Ovary (tissue), 9 donors: ENCODE data around the gene HIPK4. TPM values are rescaled to one million over a fixed set of nuclear protein-coding genes. Genes with fewer than 3 reads are reported as not detected.
A peak's percentile ranks its signal among the peaks of the same experiment; 100 is the strongest.
"Not testable (repeated sequence)": the region's sequence is repeated elsewhere in the genome, so short reads cannot be mapped to it uniquely, and the experiment has no call there.

Experiments used
- DNase-seq, 5 donors: peaks; one replicate each; pipeline ENCODE4 v3.0.0-alpha.2; 2019 to 2020
- H3K27ac ChIP-seq, 2 donors: fragments of 200-600 bp; one replicate each; pipeline versions ENCODE4 v1.5.1 to v1.8.0; 2019 to 2022
- H3K27me3 ChIP-seq: fragments of 200-600 bp; one replicate; pipeline ENCODE4 v1.8.0; 2022
- H3K36me3 ChIP-seq: fragments of 200-600 bp; sonication (generic); one replicate; pipeline ENCODE4 v1.5.1; 2019
- H3K4me1 ChIP-seq: one replicate; pipeline ENCODE4 v1.8.1; 2013; ENCODE audit warnings: mild to moderate bottlenecking, moderate library complexity; ENCODE audit not compliant: insufficient read depth
- H3K4me3 ChIP-seq: fragments of 200-600 bp; sonication (generic); one replicate; pipeline ENCODE4 v1.5.1; 2017
- H3K9me3 ChIP-seq, 2 donors: fragments of 200-600 bp in 1 of 2; sonication (generic) in 1 of 2; one replicate each; pipeline versions ENCODE4 v1.5.1 to v1.8.1; 2013 to 2019; ENCODE audit warnings: mild to moderate bottlenecking in 1 of 2, moderate library complexity in 1 of 2
- CTCF ChIP-seq, 3 donors: fragments of 450-650 bp in 2 of 3; fragments of 200-600 bp in 1 of 3; IDR thresholded peaks; one replicate each; pipeline versions ENCODE4 v1.5.1 to v1.8.0; 2016 to 2022; ENCODE audit warnings: antibody characterized with exemption in 3 of 3, mild to moderate bottlenecking in 1 of 3
- EP300 ChIP-seq: sonication (generic); formaldehyde crosslinking; IDR thresholded peaks from one replicate; pipeline ENCODE4 v1.6.1; 2017; ENCODE audit warnings: antibody characterized with exemption
- POLR2A ChIP-seq: fragments of 450-650 bp; IDR thresholded peaks from one replicate; pipeline ENCODE4 v1.6.1; 2017; ENCODE audit warnings: antibody characterized with exemption, mild to moderate bottlenecking, moderate library complexity
- WGBS, 3 donors: extraction: QIAGEN DNeasy Blood & Tissue Kit in 1 of 3; methylation state at CpG; one replicate each; pipeline versions ENCODE4 v1.1.5 to v1.1.7; 2013 to 2017; 5-methylcytosine and 5-hydroxymethylcytosine counted together
- intact Hi-C, 4 donors: fragments of 100-400 bp; cut with DNase I; formaldehyde crosslinking; loops; one replicate each; pipeline versions ENCODE4 v1.11.0 to v1.15.1; 2022 to 2023
- polyA plus RNA-seq, 2 donors: library from polyadenylated mRNA; stranded (reverse); fragments of 200-250 nt in 1 of 2; fragments of 350-450 nt in 1 of 2; fragmentation: Illumina TruSeq in 1 of 2; extraction: RNeasy Lipid Tissue Mini Kit (QIAGEN cat#74804) in 1 of 2; gene quantifications; one replicate each; pipeline ENCODE4 v1.2.3, GENCODE V29; 2013 to 2014
- total RNA-seq, 7 donors: library from RNA; depleted of rRNA in 2 of 7; stranded (reverse); fragments of >200 nt in 2 of 7; fragmentation: NEBNext Ultra II Directional in 3 of 7; extraction: Animal tissue kit (Norgen Biotek cat#: 25700) in 3 of 7; gene quantifications; one replicate each; pipeline versions ENCODE4 v1.1.0 to v1.2.4, GENCODE V29; 2016 to 2023
- donor health status: DM: no; HTN: no; CAD: no; lungs with moderate emphysema.
- donor health status: DM: no; HTN: no; CAD: no.
- donor health status: Bipolar disorder and iron deficiency.
- donor health status: DM: yes; HTN: yes; CAD: no.
- donor health status: DM: no; HTN: no; CAD: no.
- donor health status: DM: yes; HTN: yes; CAD: no.

The HIPK4 gene
- total and polyA plus RNA-seq, 9 donors: 0.11 to 0.35 (median 0.13) TPM; not detected in 4

GRCh38 chr19:40431698-40432097 is 41.7 kb upstream of the HIPK4 start:
- Histone ChIP-seq H3K36me3 (no peaks in the 10 kb centered on the region), H3K4me3 (no peak overlapping the region), H3K4me1 (peaks cover 3% of the 10 kb centered on the region), H3K27me3 (no peaks in the 10 kb centered on the region), H3K9me3 (no peaks in the 10 kb centered on the region), H3K27ac (peak overlapping the region in 1 of 2 donors; percentile 95)
- intact Hi-C loops: no loop called here
- 78 to 86% (median 84%) methylated on average over 3 of the region's 3 CpGs for WGBS, 3 donors
- no peak for DNase-seq
- TF ChIP-seq POLR2A (no peak), CTCF (IDR thresholded peaks at IDR 0.05) (no peak), EP300 (no peak)

GRCh38 chr19:40430242-40430641 is 40.3 kb upstream of the HIPK4 start:
- intact Hi-C loops, H3K27ac ChIP-seq, H3K4me3 ChIP-seq, H3K36me3 ChIP-seq, H3K27me3 ChIP-seq, H3K4me1 ChIP-seq, DNase-seq, H3K9me3 ChIP-seq: not testable (repeated sequence)
- 91 to 94% (median 92%) methylated on average over 10 of the region's 10 CpGs for WGBS, 3 donors

GRCh38 chr19:40428197-40428596 is 38.2 kb upstream of the HIPK4 start:
- H3K36me3 ChIP-seq, H3K27me3 ChIP-seq, H3K27ac ChIP-seq, H3K4me3 ChIP-seq, DNase-seq, H3K9me3 ChIP-seq, intact Hi-C loops, H3K4me1 ChIP-seq: not testable (repeated sequence)
- 90 to 93% (median 92%) methylated on average over 7 of the region's 7 CpGs for WGBS, 3 donors

GRCh38 chr19:40425450-40426287 is 35.7 kb upstream of the HIPK4 start, which contains the start of gene SERTAD1:
Gene SERTAD1, minus strand, starts transcription at chr19:40425992. Its CDS starts 2,446 bp downstream, at chr19:40423546.
- H3K27me3 ChIP-seq: no peaks in the 10 kb centered on the region
- DNase-seq: peak; percentile 100
- peak within 1 kb of the TSS; percentile 99 for H3K4me3 ChIP-seq
- 0 to 1% (median 0%) methylated on average over 58 to 75 of the region's 75 CpGs for WGBS, 3 donors
- H3K4me1 ChIP-seq: peaks cover 2% of the 10 kb centered on the region
- no peaks in the 10 kb centered on the region for H3K36me3 ChIP-seq
- TF ChIP-seq POLR2A (peak; percentile 98), EP300 (no peak), CTCF (IDR thresholded peaks at IDR 0.05) (peak; percentile 30 to 87 (median 87))
- H3K27ac ChIP-seq: peak within 1 kb of the TSS; percentile 88 to 96
- intact Hi-C loops: no loop called here
- no peaks in the 10 kb centered on the region for H3K9me3 ChIP-seq

GRCh38 chr19:40424637-40425449 is 34.9 kb upstream of the HIPK4 start:
- intact Hi-C loops: loop anchor here in 2 of 4 donors (5.0 kb wide), 1 partner anchor 177 kb away; the partner anchor contains the start of gene LTBP4 (in 2 of the 2)
- peak in 1 of 3 donors; percentile 64 for TF ChIP-seq CTCF (IDR thresholded peaks at IDR 0.05)
- no peak for TF ChIP-seq EP300
- TF ChIP-seq POLR2A: no peak
- WGBS, 3 donors: 1% methylated on average over 19 to 28 of the region's 28 CpGs

More at GRCh38 chr19:40424637-40425449, 34.9 kb upstream of the HIPK4 start:
- Histone ChIP-seq H3K9me3 (no peaks in the 10 kb centered on the region), H3K36me3 (no peaks in the 10 kb centered on the region), H3K4me1 (peaks cover 2% of the 10 kb centered on the region), H3K27me3 (no peaks in the 10 kb centered on the region), H3K27ac (peak overlapping the region; percentile 88 to 96), H3K4me3 (peak overlapping the region; percentile 99)
- peak in 1 of 5 donors; percentile 47 for DNase-seq
